ENCODE data around the gene NOP9.

GRCh38 chr14:24339284-24340151, 39.9 kb downstream of the NOP9 start, which contains the start of gene RIPK3:
- TF ChIP-seq, protein P1, sequence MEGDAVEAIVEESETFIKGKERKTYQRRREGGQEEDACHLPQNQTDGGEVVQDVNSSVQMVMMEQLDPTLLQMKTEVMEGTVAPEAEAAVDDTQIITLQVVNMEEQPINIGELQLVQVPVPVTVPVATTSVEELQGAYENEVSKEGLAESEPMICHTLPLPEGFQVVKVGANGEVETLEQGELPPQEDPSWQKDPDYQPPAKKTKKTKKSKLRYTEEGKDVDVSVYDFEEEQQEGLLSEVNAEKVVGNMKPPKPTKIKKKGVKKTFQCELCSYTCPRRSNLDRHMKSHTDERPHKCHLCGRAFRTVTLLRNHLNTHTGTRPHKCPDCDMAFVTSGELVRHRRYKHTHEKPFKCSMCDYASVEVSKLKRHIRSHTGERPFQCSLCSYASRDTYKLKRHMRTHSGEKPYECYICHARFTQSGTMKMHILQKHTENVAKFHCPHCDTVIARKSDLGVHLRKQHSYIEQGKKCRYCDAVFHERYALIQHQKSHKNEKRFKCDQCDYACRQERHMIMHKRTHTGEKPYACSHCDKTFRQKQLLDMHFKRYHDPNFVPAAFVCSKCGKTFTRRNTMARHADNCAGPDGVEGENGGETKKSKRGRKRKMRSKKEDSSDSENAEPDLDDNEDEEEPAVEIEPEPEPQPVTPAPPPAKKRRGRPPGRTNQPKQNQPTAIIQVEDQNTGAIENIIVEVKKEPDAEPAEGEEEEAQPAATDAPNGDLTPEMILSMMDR (conservative IDR thresholded peaks at IDR 0.05; ENCODE audit: low read length): no peak
- TF ChIP-seq EZH2phosphoT487 (IDR thresholded peaks at IDR 0.05; ENCODE audit: borderline replicate concordance): no peak
